Measurements from ENCODE around the gene TTC9. TPM values are rescaled to one million over a fixed set of nuclear protein-coding genes. Genes with fewer than 3 reads are reported as not detected.

Gene TTC9
- total and polyA plus RNA-seq, 2 donors (not counting 1 experiment from before 2014, with no cell fraction given), result 1.9 to 4.3 TPM

DNA sequence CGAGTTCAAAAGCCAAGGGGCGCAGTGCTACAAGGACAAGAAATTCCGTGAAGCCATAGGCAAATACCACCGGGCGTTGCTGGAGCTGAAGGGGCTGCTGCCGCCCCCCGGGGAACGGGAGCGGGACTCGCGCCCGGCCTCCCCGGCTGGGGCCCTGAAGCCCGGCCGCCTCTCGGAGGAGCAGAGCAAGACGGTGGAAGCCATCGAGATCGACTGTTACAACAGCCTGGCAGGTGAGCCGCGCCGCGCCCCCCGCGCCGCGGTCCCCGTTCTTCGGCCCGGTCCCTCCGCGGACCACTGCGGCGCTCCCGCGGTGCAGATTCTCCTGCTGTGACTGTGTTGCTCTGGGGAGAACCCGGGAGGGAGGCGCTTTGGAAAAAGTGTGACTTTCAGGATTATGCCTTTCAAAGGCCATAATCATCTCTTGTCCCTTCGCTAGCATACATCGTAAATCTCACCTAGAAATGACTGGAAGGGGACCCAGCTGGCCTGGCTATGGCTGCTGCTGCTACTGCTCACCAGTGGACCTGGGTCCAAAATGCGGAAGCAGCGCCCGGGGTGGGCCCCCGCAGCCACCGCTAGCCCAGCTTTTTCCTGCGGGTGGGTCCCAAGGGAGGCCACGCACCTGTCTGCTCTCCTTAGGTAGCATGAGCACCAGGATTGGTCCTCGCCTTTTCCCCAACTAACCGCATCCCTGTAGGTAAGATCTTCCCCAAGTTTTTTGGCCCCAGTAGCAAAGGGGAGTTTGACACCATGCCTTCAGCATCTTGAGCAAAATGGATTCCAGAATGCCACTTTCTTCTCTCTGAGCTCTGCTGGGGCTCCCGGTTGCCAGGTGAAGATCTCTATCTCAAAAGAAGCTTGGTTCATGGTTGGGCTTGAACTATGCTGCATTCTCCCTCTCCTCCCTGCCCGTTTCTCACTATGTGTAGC, 853 bp downstream of the TTC9 start:
- no peaks in the 10 kb centered on the region for H4K20me1 ChIP-seq (ENCODE audit: control insufficient read depth, extremely low read depth, insufficient read depth, low read length)
- peak; percentile 89 for TF ChIP-seq EZH2 (IDR thresholded peaks at IDR 0.05; ENCODE audit: low read length, missing control alignments)
- TF ChIP-seq, protein P1, sequence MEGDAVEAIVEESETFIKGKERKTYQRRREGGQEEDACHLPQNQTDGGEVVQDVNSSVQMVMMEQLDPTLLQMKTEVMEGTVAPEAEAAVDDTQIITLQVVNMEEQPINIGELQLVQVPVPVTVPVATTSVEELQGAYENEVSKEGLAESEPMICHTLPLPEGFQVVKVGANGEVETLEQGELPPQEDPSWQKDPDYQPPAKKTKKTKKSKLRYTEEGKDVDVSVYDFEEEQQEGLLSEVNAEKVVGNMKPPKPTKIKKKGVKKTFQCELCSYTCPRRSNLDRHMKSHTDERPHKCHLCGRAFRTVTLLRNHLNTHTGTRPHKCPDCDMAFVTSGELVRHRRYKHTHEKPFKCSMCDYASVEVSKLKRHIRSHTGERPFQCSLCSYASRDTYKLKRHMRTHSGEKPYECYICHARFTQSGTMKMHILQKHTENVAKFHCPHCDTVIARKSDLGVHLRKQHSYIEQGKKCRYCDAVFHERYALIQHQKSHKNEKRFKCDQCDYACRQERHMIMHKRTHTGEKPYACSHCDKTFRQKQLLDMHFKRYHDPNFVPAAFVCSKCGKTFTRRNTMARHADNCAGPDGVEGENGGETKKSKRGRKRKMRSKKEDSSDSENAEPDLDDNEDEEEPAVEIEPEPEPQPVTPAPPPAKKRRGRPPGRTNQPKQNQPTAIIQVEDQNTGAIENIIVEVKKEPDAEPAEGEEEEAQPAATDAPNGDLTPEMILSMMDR (conservative IDR thresholded peaks at IDR 0.05 in 1 of 2, IDR thresholded peaks at IDR 0.05 in 1 of 2; ENCODE audit: low read depth in 1 of 2, low read length in 2 of 2), result no peak
- peak overlapping the region; percentile 30 for H2AFZ ChIP-seq (ENCODE audit: low read length)
- no peak overlapping the region for H3K27ac ChIP-seq (ENCODE audit: insufficient read depth, low read length)
- peak overlapping the region in 3 of 4 experiments; percentile 31 to 58 (median 55) for H3K4me3 ChIP-seq (replicated peaks in 1 of 4; ENCODE audit: control extremely low read depth in 1 of 4, insufficient read depth in 1 of 4, low read depth in 3 of 4, low read length in 4 of 4)
- H3K9ac ChIP-seq (ENCODE audit: insufficient read depth, low read length), result no peak overlapping the region
- H3K27me3 ChIP-seq (ENCODE audit: control insufficient read depth, insufficient read depth, low read length), result peaks cover 34% of the 10 kb centered on the region
- no peaks in the 10 kb centered on the region for H3K79me2 ChIP-seq (ENCODE audit: control insufficient read depth, insufficient read depth, low read length)
- peak overlapping the region; percentile 82 for H3K4me2 ChIP-seq (ENCODE audit: extremely low read depth, insufficient read depth, low read length)
- DNase-seq (ENCODE audit: low read depth in 2 of 2), result no peak
- H3K36me3 ChIP-seq (ENCODE audit: control insufficient read depth, insufficient read depth, low read length), result no peaks in the 10 kb centered on the region
- no peaks in the 10 kb centered on the region for H3K9me3 ChIP-seq (ENCODE audit: control insufficient read depth, insufficient read depth, low read depth, low read length)
- H3K4me1 ChIP-seq (ENCODE audit: control insufficient read depth, extremely low read depth, insufficient read depth, low read length), result no peaks in the 10 kb centered on the region

DNA sequence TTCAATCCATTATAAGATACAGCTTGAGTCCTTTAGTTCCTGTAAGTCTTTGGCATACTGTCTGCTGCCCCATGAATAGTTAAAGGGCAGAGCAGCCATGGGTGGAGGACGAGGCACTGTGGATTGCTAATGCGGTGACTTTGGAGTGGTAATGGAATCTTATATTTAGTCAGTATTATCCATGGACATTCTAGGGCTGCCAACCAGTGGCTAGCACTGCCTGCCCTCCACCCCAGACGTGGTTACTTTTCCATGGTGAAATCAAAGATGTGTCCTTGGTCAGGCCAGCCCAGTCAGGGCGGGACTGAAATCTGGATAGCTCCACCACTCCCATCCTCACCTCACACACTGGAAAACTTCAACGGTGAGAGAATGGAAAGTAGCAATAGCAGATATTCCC, 2.3 kb downstream of the TTC9 start:
- no peaks in the 10 kb centered on the region for H4K20me1 ChIP-seq (ENCODE audit: control insufficient read depth, extremely low read depth, insufficient read depth, low read length)
- H3K79me2 ChIP-seq (ENCODE audit: control insufficient read depth, insufficient read depth, low read length), result no peaks in the 10 kb centered on the region
- no peak overlapping the region for H3K4me3 ChIP-seq (replicated peaks in 1 of 4; ENCODE audit: control extremely low read depth in 1 of 4, insufficient read depth in 1 of 4, low read depth in 3 of 4, low read length in 4 of 4)
- peaks cover 36% of the 10 kb centered on the region for H3K27me3 ChIP-seq (ENCODE audit: control insufficient read depth, insufficient read depth, low read length)
- TF ChIP-seq EZH2 (IDR thresholded peaks at IDR 0.05; ENCODE audit: low read length, missing control alignments), result no peak
- TF ChIP-seq, protein P1 (conservative IDR thresholded peaks at IDR 0.05 in 1 of 2, IDR thresholded peaks at IDR 0.05 in 1 of 2; ENCODE audit: low read depth in 1 of 2, low read length in 2 of 2), result no peak
- DNase-seq (ENCODE audit: low read depth in 2 of 2), result no peak
- no peak overlapping the region for H3K27ac ChIP-seq (ENCODE audit: insufficient read depth, low read length)
- no peak overlapping the region for H3K4me2 ChIP-seq (ENCODE audit: extremely low read depth, insufficient read depth, low read length)
- H3K9ac ChIP-seq (ENCODE audit: insufficient read depth, low read length), result no peak overlapping the region
- H3K9me3 ChIP-seq (ENCODE audit: control insufficient read depth, insufficient read depth, low read depth, low read length), result no peaks in the 10 kb centered on the region
- no peak overlapping the region for H2AFZ ChIP-seq (ENCODE audit: low read length)
- H3K4me1 ChIP-seq (ENCODE audit: control insufficient read depth, extremely low read depth, insufficient read depth, low read length), result no peaks in the 10 kb centered on the region
- H3K36me3 ChIP-seq (ENCODE audit: control insufficient read depth, insufficient read depth, low read length), result no peaks in the 10 kb centered on the region

DNA sequence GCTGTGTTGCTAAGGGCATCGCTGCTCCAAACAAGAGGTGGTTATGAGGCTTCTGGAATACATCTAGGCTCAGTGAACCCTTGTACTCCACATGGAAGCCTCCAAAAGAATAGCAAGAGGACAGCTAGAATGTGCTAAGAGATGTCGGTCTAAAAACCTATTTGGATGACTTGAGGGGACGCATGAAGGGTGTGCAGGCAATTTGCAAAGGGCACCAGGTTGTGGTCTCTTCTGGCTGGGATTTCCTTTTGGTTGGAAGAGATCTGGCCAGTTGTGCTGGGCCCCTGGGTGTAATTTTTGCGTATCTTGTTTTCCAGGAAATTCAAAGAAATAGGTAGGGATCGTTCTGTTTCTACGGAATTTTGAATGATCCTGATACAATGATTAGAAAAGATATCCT, 4.2 kb downstream of the TTC9 start:
- Histone ChIP-seq H3K4me2 (ENCODE audit: extremely low read depth, insufficient read depth, low read length) (no peak overlapping the region), H3K79me2 (ENCODE audit: control insufficient read depth, insufficient read depth, low read length) (no peaks in the 10 kb centered on the region), H2AFZ (ENCODE audit: low read length) (no peak overlapping the region), H3K4me3 (replicated peaks in 1 of 4; ENCODE audit: control extremely low read depth in 1 of 4, insufficient read depth in 1 of 4, low read depth in 3 of 4, low read length in 4 of 4) (no peak overlapping the region), H3K27ac (ENCODE audit: insufficient read depth, low read length) (no peak overlapping the region), H3K27me3 (ENCODE audit: control insufficient read depth, insufficient read depth, low read length) (peaks cover 28% of the 10 kb centered on the region), H3K36me3 (ENCODE audit: control insufficient read depth, insufficient read depth, low read length) (no peaks in the 10 kb centered on the region), H4K20me1 (ENCODE audit: control insufficient read depth, extremely low read depth, insufficient read depth, low read length) (no peaks in the 10 kb centered on the region), H3K9ac (ENCODE audit: insufficient read depth, low read length) (no peak overlapping the region), H3K4me1 (ENCODE audit: control insufficient read depth, extremely low read depth, insufficient read depth, low read length) (no peaks in the 10 kb centered on the region), H3K9me3 (ENCODE audit: control insufficient read depth, insufficient read depth, low read depth, low read length) (no peaks in the 10 kb centered on the region)
- DNase-seq (ENCODE audit: low read depth in 2 of 2), result no peak
- TF ChIP-seq, protein P1 (conservative IDR thresholded peaks at IDR 0.05 in 1 of 2, IDR thresholded peaks at IDR 0.05 in 1 of 2; ENCODE audit: low read depth in 1 of 2, low read length in 2 of 2), result no peak
- TF ChIP-seq EZH2 (IDR thresholded peaks at IDR 0.05; ENCODE audit: low read length, missing control alignments), result no peak

All from fibroblast of lung (primary cell).